Prostate gland (tissue), 2 donors: ENCODE data around the gene LMBRD2.

Source experiments
- POLR2A ChIP-seq: fragments of 450-650 bp; IDR thresholded peaks from one replicate; pipeline ENCODE4 v1.6.1; 2016; ENCODE audit warnings: antibody characterized with exemption, mild to moderate bottlenecking
- POLR2AphosphoS5 ChIP-seq: sonication (generic); formaldehyde crosslinking; IDR thresholded peaks from one replicate; pipeline ENCODE4 v1.6.1; 2017; ENCODE audit warnings: antibody characterized with exemption
- TF ChIP-seq, protein P1 (sequence below), 4 experiments: fragments of 200-600 bp in 2 of 4; fragments of 450-650 bp in 2 of 4; sonication (generic) in 2 of 4; IDR thresholded peaks; 1 replicate in 3 of 4; 2 replicates in 1 of 4; pipeline ENCODE4 v1.5.1; 2016 to 2019; ENCODE audit warnings: antibody characterized with exemption in 4 of 4, mild to moderate bottlenecking in 2 of 4, moderate library complexity in 2 of 4

GRCh38 chr5:36178524-36178890, 26.8 kb upstream of the LMBRD2 start:
- TF ChIP-seq POLR2AphosphoS5 (no peak), POLR2A (no peak)
- TF ChIP-seq, protein P1, sequence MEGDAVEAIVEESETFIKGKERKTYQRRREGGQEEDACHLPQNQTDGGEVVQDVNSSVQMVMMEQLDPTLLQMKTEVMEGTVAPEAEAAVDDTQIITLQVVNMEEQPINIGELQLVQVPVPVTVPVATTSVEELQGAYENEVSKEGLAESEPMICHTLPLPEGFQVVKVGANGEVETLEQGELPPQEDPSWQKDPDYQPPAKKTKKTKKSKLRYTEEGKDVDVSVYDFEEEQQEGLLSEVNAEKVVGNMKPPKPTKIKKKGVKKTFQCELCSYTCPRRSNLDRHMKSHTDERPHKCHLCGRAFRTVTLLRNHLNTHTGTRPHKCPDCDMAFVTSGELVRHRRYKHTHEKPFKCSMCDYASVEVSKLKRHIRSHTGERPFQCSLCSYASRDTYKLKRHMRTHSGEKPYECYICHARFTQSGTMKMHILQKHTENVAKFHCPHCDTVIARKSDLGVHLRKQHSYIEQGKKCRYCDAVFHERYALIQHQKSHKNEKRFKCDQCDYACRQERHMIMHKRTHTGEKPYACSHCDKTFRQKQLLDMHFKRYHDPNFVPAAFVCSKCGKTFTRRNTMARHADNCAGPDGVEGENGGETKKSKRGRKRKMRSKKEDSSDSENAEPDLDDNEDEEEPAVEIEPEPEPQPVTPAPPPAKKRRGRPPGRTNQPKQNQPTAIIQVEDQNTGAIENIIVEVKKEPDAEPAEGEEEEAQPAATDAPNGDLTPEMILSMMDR (IDR thresholded peaks at IDR 0.05): no peak
